DMS 273 treated with DMSO at 0.1 percent for 48 hours (cell line): ENCODE measurements around the gene FOXF1.

ENCODE experiments used
- DNase-seq: peaks from one replicate; lab custom pipeline; 2025; lab: John Stamatoyannopoulos, UW

Gene FOXF1

GRCh38 chr16:86505185-86505898 is 5.0 kb upstream of the FOXF1 start:
- DNase-seq: no peak

- DNase-seq: no peak
Observed at GRCh38 chr16:86505899-86506864, 4.1 kb upstream of the FOXF1 start.

- no peak for DNase-seq
Observed at GRCh38 chr16:86507173-86508027, 2.9 kb upstream of the FOXF1 start.

- no peak for DNase-seq
Observed at GRCh38 chr16:86508028-86508946, 2.0 kb upstream of the FOXF1 start.

- DNase-seq: no peak
Observed at GRCh38 chr16:86508947-86509758, 1.2 kb upstream of the FOXF1 start.

- DNase-seq: no peak
Observed at GRCh38 chr16:86509759-86510464, 415 bp upstream of the FOXF1 start.

- DNase-seq: no peak
Observed at GRCh38 chr16:86511317-86512161, 1.2 kb downstream of the FOXF1 start.

- DNase-seq: no peak
Observed at GRCh38 chr16:86512301-86512859, 2.1 kb downstream of the FOXF1 start.

- no peak for DNase-seq
Observed at GRCh38 chr16:86512860-86513470, 2.6 kb downstream of the FOXF1 start.

- no peak for DNase-seq
Observed at GRCh38 chr16:86513471-86514277, 3.3 kb downstream of the FOXF1 start.

- DNase-seq: no peak
Observed at GRCh38 chr16:86514481-86515376, 4.4 kb downstream of the FOXF1 start.

GRCh38 chr16:86515413-86515776 is 5.1 kb downstream of the FOXF1 start:
- DNase-seq: no peak

- DNase-seq: no peak
Observed at GRCh38 chr16:86515777-86516622, 5.7 kb downstream of the FOXF1 start.

- DNase-seq: no peak
Observed at GRCh38 chr16:86516623-86517003, 6.3 kb downstream of the FOXF1 start.

- no peak for DNase-seq
Observed at GRCh38 chr16:86517033-86517432, 6.7 kb downstream of the FOXF1 start.
